GM23338 (cell line): ENCODE measurements around the gene RAD21L1. TPM values are rescaled to one million over a fixed set of nuclear protein-coding genes. Genes with fewer than 3 reads are reported as not detected.
A peak's percentile ranks its signal among the peaks of the same experiment; 100 is the strongest.

Experiments
- ATAC-seq: fragments of 200-7000 bp; cut with Tn5 transposase; 3 replicates; pipeline ENCODE4 v1.9.1; 2020
- DNase-seq: peaks from one replicate; pipeline ENCODE4 v3.0.0-alpha.2; 2015; ENCODE audit warnings: low spot score
- H2AFZ ChIP-seq: fragments of 200-600 bp; sonication (generic); 2 replicates; pipeline ENCODE4 v1.8.0; 2016; ENCODE audit warnings: antibody characterized with exemption, mild to moderate bottlenecking, moderate library complexity
- H3F3A ChIP-seq: fragments of 200-600 bp; sonication (generic); replicated peaks from 2 replicates; pipeline ENCODE4 v1.8.0; 2017; ENCODE audit warnings: antibody characterized with exemption, mixed run types, low read depth
- H3K27ac ChIP-seq: fragments of 200-600 bp; sonication (generic); 2 replicates; pipeline ENCODE4 v1.6.1; 2016; ENCODE audit warnings: low read depth
- H3K27me3 ChIP-seq: fragments of 200-600 bp; sonication (generic); 2 replicates; pipeline ENCODE4 v1.8.0; 2016; ENCODE audit warnings: mild to moderate bottlenecking, mixed run types, moderate library complexity; ENCODE audit not compliant: insufficient read depth
- H3K36me3 ChIP-seq: fragments of 200-600 bp; sonication (generic); 2 replicates; pipeline ENCODE4 v1.8.0; 2016; ENCODE audit warnings: mild to moderate bottlenecking; ENCODE audit not compliant: insufficient read depth
- H3K4me1 ChIP-seq: fragments of 200-600 bp; sonication (generic); 2 replicates; pipeline ENCODE4 v1.8.0; 2016; ENCODE audit warnings: mild to moderate bottlenecking, moderate library complexity; ENCODE audit not compliant: insufficient read depth
- H3K4me2 ChIP-seq: fragments of 200-600 bp; sonication (generic); 2 replicates; pipeline ENCODE4 v1.7.1; 2017; ENCODE audit warnings: mixed run types
- H3K4me3 ChIP-seq: fragments of 200-600 bp; sonication (generic); 2 replicates; pipeline ENCODE4 v1.6.1; 2016; ENCODE audit warnings: mixed run types
- H3K79me2 ChIP-seq: fragments of 200-600 bp; sonication (generic); replicated peaks from 2 replicates; pipeline ENCODE4 v1.8.0; 2017; ENCODE audit warnings: mild to moderate bottlenecking; ENCODE audit not compliant: insufficient read depth
- H3K9me2 ChIP-seq: fragments of 200-600 bp; sonication (generic); 2 replicates; pipeline ENCODE4 v1.8.0; 2017; ENCODE audit not compliant: insufficient read depth
- H4K20me1 ChIP-seq: fragments of 200-600 bp; sonication (generic); replicated peaks from 2 replicates; pipeline ENCODE4 v1.8.0; 2017; ENCODE audit warnings: mild to moderate bottlenecking; ENCODE audit not compliant: insufficient read depth
- H3K27ac Mint-ChIP-seq: 2 replicates; pipeline ENCODE4 v1.8.0; 2020; ENCODE audit warnings: inconsistent platforms, mild to moderate bottlenecking, moderate library complexity, mixed read lengths
- H3K27me3 Mint-ChIP-seq: 3 replicates; pipeline ENCODE4 v1.8.0; 2022; ENCODE audit warnings: low read depth, mild to moderate bottlenecking, moderate library complexity, mixed read lengths, inconsistent platforms; ENCODE audit not compliant: insufficient read depth, poor library complexity
- H3K36me3 Mint-ChIP-seq: 3 replicates; pipeline ENCODE4 v1.8.0; 2021; ENCODE audit warnings: low read depth, mild to moderate bottlenecking, inconsistent platforms, moderate library complexity, mixed read lengths
- H3K4me1 Mint-ChIP-seq: 3 replicates; pipeline ENCODE4 v1.8.0; 2020; ENCODE audit warnings: mild to moderate bottlenecking, inconsistent platforms, mixed read lengths
- H3K4me3 Mint-ChIP-seq: 3 replicates; pipeline ENCODE4 v1.8.0; 2021; ENCODE audit warnings: moderate library complexity, mild to moderate bottlenecking, inconsistent platforms, mixed read lengths
- H3K9me3 Mint-ChIP-seq: 3 replicates; pipeline ENCODE4 v1.8.0; 2020; ENCODE audit warnings: moderate library complexity, mild to moderate bottlenecking, inconsistent platforms, mixed read lengths
- EZH2phosphoT487 ChIP-seq: fragments of 200-600 bp; sonication (generic); IDR thresholded peaks from one replicate; pipeline ENCODE4 v1.8.1; 2018; ENCODE audit warnings: antibody characterized with exemption; ENCODE audit not compliant: unreplicated experiment
- POLR2AphosphoS5 ChIP-seq: IDR thresholded peaks from 2 replicates; pipeline ENCODE4 v1.6.1; 2016; ENCODE audit warnings: antibody characterized with exemption, low read depth
- polyA plus RNA-seq: library from polyadenylated mRNA; unstranded; fragments of >200 nt; fragmentation: Nextera tagmentation; extraction: Ambion mirVana; gene quantifications from 2 replicates; pipeline ENCODE4 v1.2.1, GENCODE V29; 2016
- total RNA-seq: library from RNA; depleted of rRNA; stranded (reverse); fragments of >200 nt; shearing (Covaris generic); gene quantifications from 2 replicates; pipeline ENCODE4 v1.2.3, GENCODE V29; 2014
- TF ChIP-seq, protein P1 (sequence below): fragments of 250-450 bp; sonication (Bioruptor Pico); IDR thresholded peaks from 2 replicates; pipeline ENCODE4 v1.5.0; 2020; ENCODE audit warnings: mild to moderate bottlenecking, moderate library complexity
- TF ChIP-seq, protein P2 (sequence below), 2 experiments: fragments of 200-600 bp in 1 of 2; sonication (generic) in 1 of 2; conservative IDR thresholded peaks; 2 replicates each; pipeline versions ENCODE4 v1.5.1 to v1.6.1; 2016 to 2017; ENCODE audit warnings: antibody characterized with exemption in 2 of 2, low read depth in 2 of 2, mild to moderate bottlenecking in 2 of 2, moderate library complexity in 1 of 2
- TF ChIP-seq, protein P3 (sequence below): IDR thresholded peaks from one replicate; pipeline ENCODE4 v1.6.1; 2018; ENCODE audit warnings: antibody characterized with exemption; ENCODE audit not compliant: unreplicated experiment
- TF ChIP-seq, protein P4 (sequence below): IDR thresholded peaks from 2 replicates; pipeline ENCODE4 v1.6.1; 2016; ENCODE audit warnings: antibody characterized with exemption

The RAD21L1 gene
- total and polyA plus RNA-seq, 2 experiments from 2014 or later = 0.10 to 0.95 TPM

DNA sequence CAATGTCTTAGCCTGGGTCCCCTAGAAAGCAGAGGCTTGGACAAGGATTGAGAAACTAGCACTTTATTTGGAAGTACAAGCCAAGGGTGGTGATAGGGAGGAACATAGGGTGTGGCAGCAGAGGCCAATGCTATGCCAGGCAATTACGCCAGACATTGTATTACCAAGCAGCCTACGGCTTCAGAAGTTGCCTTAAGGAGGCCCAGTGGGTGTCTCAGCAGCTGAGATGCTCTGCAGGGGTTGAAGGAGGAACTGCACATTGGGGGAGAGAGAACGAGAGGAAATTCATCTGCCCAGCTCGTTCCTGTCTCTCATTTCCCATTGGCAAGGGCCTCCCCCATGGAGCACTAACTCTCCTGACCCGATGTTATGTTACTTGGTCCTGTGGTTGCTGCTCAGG is 21.7 kb upstream of the RAD21L1 start (continued):
- TF ChIP-seq, protein P1, sequence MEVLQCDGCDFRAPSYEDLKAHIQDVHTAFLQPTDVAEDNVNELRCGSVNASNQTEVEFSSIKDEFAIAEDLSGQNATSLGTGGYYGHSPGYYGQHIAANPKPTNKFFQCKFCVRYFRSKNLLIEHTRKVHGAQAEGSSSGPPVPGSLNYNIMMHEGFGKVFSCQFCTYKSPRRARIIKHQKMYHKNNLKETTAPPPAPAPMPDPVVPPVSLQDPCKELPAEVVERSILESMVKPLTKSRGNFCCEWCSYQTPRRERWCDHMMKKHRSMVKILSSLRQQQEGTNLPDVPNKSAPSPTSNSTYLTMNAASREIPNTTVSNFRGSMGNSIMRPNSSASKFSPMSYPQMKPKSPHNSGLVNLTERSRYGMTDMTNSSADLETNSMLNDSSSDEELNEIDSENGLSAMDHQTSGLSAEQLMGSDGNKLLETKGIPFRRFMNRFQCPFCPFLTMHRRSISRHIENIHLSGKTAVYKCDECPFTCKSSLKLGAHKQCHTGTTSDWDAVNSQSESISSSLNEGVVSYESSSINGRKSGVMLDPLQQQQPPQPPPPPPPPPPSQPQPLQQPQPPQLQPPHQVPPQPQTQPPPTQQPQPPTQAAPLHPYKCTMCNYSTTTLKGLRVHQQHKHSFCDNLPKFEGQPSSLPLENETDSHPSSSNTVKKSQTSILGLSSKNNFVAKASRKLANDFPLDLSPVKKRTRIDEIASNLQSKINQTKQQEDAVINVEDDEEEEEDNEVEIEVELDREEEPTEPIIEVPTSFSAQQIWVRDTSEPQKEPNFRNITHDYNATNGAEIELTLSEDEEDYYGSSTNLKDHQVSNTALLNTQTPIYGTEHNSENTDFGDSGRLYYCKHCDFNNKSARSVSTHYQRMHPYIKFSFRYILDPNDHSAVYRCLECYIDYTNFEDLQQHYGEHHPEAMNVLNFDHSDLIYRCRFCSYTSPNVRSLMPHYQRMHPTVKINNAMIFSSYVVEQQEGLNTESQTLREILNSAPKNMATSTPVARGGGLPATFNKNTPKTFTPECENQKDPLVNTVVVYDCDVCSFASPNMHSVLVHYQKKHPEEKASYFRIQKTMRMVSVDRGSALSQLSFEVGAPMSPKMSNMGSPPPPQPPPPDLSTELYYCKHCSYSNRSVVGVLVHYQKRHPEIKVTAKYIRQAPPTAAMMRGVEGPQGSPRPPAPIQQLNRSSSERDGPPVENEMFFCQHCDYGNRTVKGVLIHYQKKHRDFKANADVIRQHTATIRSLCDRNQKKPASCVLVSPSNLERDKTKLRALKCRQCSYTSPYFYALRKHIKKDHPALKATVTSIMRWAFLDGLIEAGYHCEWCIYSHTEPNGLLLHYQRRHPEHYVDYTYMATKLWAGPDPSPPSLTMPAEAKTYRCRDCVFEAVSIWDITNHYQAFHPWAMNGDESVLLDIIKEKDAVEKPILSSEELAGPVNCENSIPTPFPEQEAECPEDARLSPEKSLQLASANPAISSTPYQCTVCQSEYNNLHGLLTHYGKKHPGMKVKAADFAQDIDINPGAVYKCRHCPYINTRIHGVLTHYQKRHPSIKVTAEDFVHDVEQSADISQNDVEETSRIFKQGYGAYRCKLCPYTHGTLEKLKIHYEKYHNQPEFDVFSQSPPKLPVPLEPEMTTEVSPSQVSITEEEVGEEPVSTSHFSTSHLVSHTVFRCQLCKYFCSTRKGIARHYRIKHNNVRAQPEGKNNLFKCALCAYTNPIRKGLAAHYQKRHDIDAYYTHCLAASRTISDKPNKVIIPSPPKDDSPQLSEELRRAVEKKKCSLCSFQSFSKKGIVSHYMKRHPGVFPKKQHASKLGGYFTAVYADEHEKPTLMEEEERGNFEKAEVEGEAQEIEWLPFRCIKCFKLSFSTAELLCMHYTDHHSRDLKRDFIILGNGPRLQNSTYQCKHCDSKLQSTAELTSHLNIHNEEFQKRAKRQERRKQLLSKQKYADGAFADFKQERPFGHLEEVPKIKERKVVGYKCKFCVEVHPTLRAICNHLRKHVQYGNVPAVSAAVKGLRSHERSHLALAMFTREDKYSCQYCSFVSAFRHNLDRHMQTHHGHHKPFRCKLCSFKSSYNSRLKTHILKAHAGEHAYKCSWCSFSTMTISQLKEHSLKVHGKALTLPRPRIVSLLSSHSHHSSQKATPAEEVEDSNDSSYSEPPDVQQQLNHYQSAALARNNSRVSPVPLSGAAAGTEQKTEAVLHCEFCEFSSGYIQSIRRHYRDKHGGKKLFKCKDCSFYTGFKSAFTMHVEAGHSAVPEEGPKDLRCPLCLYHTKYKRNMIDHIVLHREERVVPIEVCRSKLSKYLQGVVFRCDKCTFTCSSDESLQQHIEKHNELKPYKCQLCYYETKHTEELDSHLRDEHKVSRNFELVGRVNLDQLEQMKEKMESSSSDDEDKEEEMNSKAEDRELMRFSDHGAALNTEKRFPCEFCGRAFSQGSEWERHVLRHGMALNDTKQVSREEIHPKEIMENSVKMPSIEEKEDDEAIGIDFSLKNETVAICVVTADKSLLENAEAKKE = no peak

- Mint-ChIP-seq H3K9me3 (no peaks in the 10 kb centered on the region), H3K4me1 (no peaks in the 10 kb centered on the region), H3K27me3 (peaks cover 3% of the 10 kb centered on the region), H3K36me3 (no peaks in the 10 kb centered on the region), H3K27ac (no peak overlapping the region), H3K4me3 (no peak overlapping the region)
- DNase-seq = no peak
- H3K27me3 ChIP-seq = no peaks in the 10 kb centered on the region
- no peak overlapping the region for H3K4me3 ChIP-seq
- no peak overlapping the region for H3K4me2 ChIP-seq
- H3K27ac ChIP-seq = no peak overlapping the region
- H3F3A ChIP-seq = no peaks in the 10 kb centered on the region
- peak; percentile 34; the same call in 2 of the 3 replicates for ATAC-seq
- TF ChIP-seq, protein P2, sequence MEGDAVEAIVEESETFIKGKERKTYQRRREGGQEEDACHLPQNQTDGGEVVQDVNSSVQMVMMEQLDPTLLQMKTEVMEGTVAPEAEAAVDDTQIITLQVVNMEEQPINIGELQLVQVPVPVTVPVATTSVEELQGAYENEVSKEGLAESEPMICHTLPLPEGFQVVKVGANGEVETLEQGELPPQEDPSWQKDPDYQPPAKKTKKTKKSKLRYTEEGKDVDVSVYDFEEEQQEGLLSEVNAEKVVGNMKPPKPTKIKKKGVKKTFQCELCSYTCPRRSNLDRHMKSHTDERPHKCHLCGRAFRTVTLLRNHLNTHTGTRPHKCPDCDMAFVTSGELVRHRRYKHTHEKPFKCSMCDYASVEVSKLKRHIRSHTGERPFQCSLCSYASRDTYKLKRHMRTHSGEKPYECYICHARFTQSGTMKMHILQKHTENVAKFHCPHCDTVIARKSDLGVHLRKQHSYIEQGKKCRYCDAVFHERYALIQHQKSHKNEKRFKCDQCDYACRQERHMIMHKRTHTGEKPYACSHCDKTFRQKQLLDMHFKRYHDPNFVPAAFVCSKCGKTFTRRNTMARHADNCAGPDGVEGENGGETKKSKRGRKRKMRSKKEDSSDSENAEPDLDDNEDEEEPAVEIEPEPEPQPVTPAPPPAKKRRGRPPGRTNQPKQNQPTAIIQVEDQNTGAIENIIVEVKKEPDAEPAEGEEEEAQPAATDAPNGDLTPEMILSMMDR (conservative IDR thresholded peaks at IDR 0.05; ENCODE audit: low read depth in 2 of 2) = no peak
- TF ChIP-seq, protein P3, sequence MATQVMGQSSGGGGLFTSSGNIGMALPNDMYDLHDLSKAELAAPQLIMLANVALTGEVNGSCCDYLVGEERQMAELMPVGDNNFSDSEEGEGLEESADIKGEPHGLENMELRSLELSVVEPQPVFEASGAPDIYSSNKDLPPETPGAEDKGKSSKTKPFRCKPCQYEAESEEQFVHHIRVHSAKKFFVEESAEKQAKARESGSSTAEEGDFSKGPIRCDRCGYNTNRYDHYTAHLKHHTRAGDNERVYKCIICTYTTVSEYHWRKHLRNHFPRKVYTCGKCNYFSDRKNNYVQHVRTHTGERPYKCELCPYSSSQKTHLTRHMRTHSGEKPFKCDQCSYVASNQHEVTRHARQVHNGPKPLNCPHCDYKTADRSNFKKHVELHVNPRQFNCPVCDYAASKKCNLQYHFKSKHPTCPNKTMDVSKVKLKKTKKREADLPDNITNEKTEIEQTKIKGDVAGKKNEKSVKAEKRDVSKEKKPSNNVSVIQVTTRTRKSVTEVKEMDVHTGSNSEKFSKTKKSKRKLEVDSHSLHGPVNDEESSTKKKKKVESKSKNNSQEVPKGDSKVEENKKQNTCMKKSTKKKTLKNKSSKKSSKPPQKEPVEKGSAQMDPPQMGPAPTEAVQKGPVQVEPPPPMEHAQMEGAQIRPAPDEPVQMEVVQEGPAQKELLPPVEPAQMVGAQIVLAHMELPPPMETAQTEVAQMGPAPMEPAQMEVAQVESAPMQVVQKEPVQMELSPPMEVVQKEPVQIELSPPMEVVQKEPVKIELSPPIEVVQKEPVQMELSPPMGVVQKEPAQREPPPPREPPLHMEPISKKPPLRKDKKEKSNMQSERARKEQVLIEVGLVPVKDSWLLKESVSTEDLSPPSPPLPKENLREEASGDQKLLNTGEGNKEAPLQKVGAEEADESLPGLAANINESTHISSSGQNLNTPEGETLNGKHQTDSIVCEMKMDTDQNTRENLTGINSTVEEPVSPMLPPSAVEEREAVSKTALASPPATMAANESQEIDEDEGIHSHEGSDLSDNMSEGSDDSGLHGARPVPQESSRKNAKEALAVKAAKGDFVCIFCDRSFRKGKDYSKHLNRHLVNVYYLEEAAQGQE = no peak
- TF ChIP-seq POLR2AphosphoS5 = no peak
- no peak for TF ChIP-seq EZH2phosphoT487
- TF ChIP-seq, protein P4, sequence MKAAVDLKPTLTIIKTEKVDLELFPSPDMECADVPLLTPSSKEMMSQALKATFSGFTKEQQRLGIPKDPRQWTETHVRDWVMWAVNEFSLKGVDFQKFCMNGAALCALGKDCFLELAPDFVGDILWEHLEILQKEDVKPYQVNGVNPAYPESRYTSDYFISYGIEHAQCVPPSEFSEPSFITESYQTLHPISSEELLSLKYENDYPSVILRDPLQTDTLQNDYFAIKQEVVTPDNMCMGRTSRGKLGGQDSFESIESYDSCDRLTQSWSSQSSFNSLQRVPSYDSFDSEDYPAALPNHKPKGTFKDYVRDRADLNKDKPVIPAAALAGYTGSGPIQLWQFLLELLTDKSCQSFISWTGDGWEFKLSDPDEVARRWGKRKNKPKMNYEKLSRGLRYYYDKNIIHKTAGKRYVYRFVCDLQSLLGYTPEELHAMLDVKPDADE = no peak
- H3K36me3 ChIP-seq = no peaks in the 10 kb centered on the region
- H4K20me1 ChIP-seq = no peaks in the 10 kb centered on the region; the same call in 1 of the 2 replicates
- H2AFZ ChIP-seq = no peak overlapping the region
- H3K4me1 ChIP-seq = no peaks in the 10 kb centered on the region
- no peaks in the 10 kb centered on the region for H3K79me2 ChIP-seq
- no peaks in the 10 kb centered on the region for H3K9me2 ChIP-seq
Measured at GRCh38 chr20:1204576-1204975, 21.3 kb upstream of the RAD21L1 start.
